SK-N-SH (cell line): Measurements from ENCODE around the gene APC2. TPM values are rescaled to one million over a fixed set of nuclear protein-coding genes. Genes with fewer than 3 reads are reported as not detected.
A peak's percentile ranks its signal among the peaks of the same experiment; 100 is the strongest.

Experiments
- CTCF ChIA-PET: fragments of 300-600, 350-600 bp; formaldehyde crosslinking; extraction: SDS; loops from one replicate; lab custom pipeline; 2021; lab: Yijun Ruan, JAX
- POLR2A ChIA-PET: fragments of 350-600 bp; sonication (Branson Sonifier 250); formaldehyde crosslinking; extraction: SDS; loops from one replicate; lab custom pipeline; 2020; ENCODE audit warnings: antibody characterized with exemption, inconsistent platforms; lab: Yijun Ruan, JAX
- DNase-seq: peaks from one replicate; pipeline ENCODE4 v3.0.0; 2012
- H2AFZ ChIP-seq: fragments of 200-600 bp; sonication (generic); 2 replicates; pipeline ENCODE4 v1.8.1; 2016; ENCODE audit warnings: antibody characterized with exemption, mild to moderate bottlenecking, low read depth
- H3F3A ChIP-seq: fragments of 200-600 bp; sonication (generic); replicated peaks from 2 replicates; pipeline ENCODE3; 2016; ENCODE audit warnings: antibody characterized with exemption, mild to moderate bottlenecking; ENCODE audit not compliant: insufficient read depth
- H3K27ac ChIP-seq, 2 experiments: fragments of 200-500 bp in 1 of 2; fragments of 200-600 bp in 1 of 2; sonication (Bioruptor generic) in 1 of 2; sonication (generic), shearing (Covaris generic) in 1 of 2; 2 replicates each; pipeline versions ENCODE4 v1.5.1 to v1.6.1; 2014 to 2016; ENCODE audit warnings: low read depth in 2 of 2, inconsistent platforms in 1 of 2, low read length in 1 of 2, mild to moderate bottlenecking in 1 of 2, mixed read lengths in 1 of 2
- H3K27me3 ChIP-seq: fragments of 200-600 bp; sonication (generic), shearing (Covaris generic); 2 replicates; pipeline ENCODE4 v1.6.1; 2016; ENCODE audit warnings: mixed run types; ENCODE audit not compliant: insufficient read depth
- H3K36me3 ChIP-seq, 2 experiments: fragments of 200-500 bp in 1 of 2; fragments of 200-600 bp in 1 of 2; sonication (Bioruptor generic) in 1 of 2; sonication (generic) in 1 of 2; replicated peaks in 1 of 2; 2 replicates each; pipeline versions ENCODE3 to v1.5.1; 2014 to 2016; ENCODE audit warnings: low read length in 1 of 2, mild to moderate bottlenecking in 1 of 2; ENCODE audit not compliant: insufficient read depth in 2 of 2, control insufficient read depth in 1 of 2
- H3K4me1 ChIP-seq, 2 experiments: fragments of 200-500 bp in 1 of 2; fragments of 200-600 bp in 1 of 2; sonication (Bioruptor generic) in 1 of 2; sonication (generic), shearing (Covaris generic) in 1 of 2; 2 replicates each; pipeline versions ENCODE4 v1.5.1 to v1.6.1; 2014 to 2016; ENCODE audit warnings: low read depth in 1 of 2, low read length in 1 of 2, mixed run types in 1 of 2; ENCODE audit not compliant: insufficient read depth in 2 of 2, control insufficient read depth in 1 of 2
- H3K4me2 ChIP-seq: fragments of 200-600 bp; sonication (generic), shearing (Covaris generic); 2 replicates; pipeline ENCODE4 v1.6.1; 2017; ENCODE audit warnings: mixed run types
- H3K4me3 ChIP-seq, 2 experiments: fragments of 200-500 bp in 1 of 2; fragments of 200-600 bp in 1 of 2; sonication (Bioruptor generic) in 1 of 2; sonication (generic), shearing (Covaris generic) in 1 of 2; 2 replicates each; pipeline versions ENCODE4 v1.5.1 to v1.8.1; 2014 to 2016; ENCODE audit warnings: low read depth in 2 of 2, inconsistent platforms in 1 of 2, low read length in 1 of 2, mild to moderate bottlenecking in 1 of 2, mixed read lengths in 1 of 2, moderate library complexity in 1 of 2
- H3K79me2 ChIP-seq: fragments of 200-600 bp; sonication (generic); 2 replicates; pipeline ENCODE4 v1.8.1; 2017; ENCODE audit warnings: mild to moderate bottlenecking; ENCODE audit not compliant: insufficient read depth
- H3K9ac ChIP-seq: fragments of 200-600 bp; sonication (generic); 2 replicates; pipeline ENCODE4 v1.6.1; 2017; ENCODE audit warnings: mixed run types
- H3K9me2 ChIP-seq: fragments of 200-600 bp; sonication (generic); 2 replicates; pipeline ENCODE4 v1.6.1; 2017; ENCODE audit warnings: mixed run types
- H3K9me3 ChIP-seq: fragments of 200-600 bp; sonication (generic); 2 replicates; pipeline ENCODE4 v1.6.1; 2017; ENCODE audit warnings: mixed run types, mild to moderate bottlenecking, moderate library complexity
- H4K20me1 ChIP-seq: fragments of 200-600 bp; sonication (generic); 2 replicates; pipeline ENCODE4 v1.6.1; 2017; ENCODE audit warnings: mild to moderate bottlenecking, mixed run types; ENCODE audit not compliant: insufficient read depth
- EP300 ChIP-seq, 2 experiments: IDR thresholded peaks; 2 replicates each; pipeline versions ENCODE4 v1.4.0 to v1.6.1; 2012; ENCODE audit warnings: borderline replicate concordance in 1 of 2, low read depth in 1 of 2, low read length in 1 of 2
- FOSL2 ChIP-seq: IDR thresholded peaks from 2 replicates; pipeline ENCODE4 v1.4.0; 2012; ENCODE audit warnings: low read depth, mild to moderate bottlenecking, moderate library complexity, borderline replicate concordance
- MEF2A ChIP-seq: IDR thresholded peaks from 2 replicates; pipeline ENCODE4 v1.4.0; 2012; ENCODE audit warnings: low read depth, borderline replicate concordance
- NFIC ChIP-seq: IDR thresholded peaks from 2 replicates; pipeline ENCODE4 v1.4.0; 2012; ENCODE audit warnings: borderline replicate concordance
- NRF1 ChIP-seq: IDR thresholded peaks from 2 replicates; pipeline ENCODE4 v1.6.1; 2012; ENCODE audit warnings: low read depth, mild to moderate bottlenecking, low read length
- POLR2AphosphoS5 ChIP-seq: IDR thresholded peaks from 2 replicates; pipeline ENCODE4 v1.6.1; 2012; ENCODE audit warnings: low read depth, low read length
- SMC3 ChIP-seq: IDR thresholded peaks from 2 replicates; pipeline ENCODE4 v1.6.1; 2012; ENCODE audit warnings: low read depth, low read length, improper control_type of control experiment
- TAF1 ChIP-seq: IDR thresholded peaks from 2 replicates; pipeline ENCODE4 v1.6.1; 2012; ENCODE audit warnings: low read depth, mild to moderate bottlenecking, low read length, moderate library complexity, borderline replicate concordance
- WGBS: methylation state at CpG from one replicate; pipeline ENCODE4 v1.1.6; 2017; ENCODE audit warnings: low lambda C conversion rate; 5-methylcytosine and 5-hydroxymethylcytosine counted together
- polyA plus RNA-seq, 3 experiments: library from polyadenylated mRNA; depleted of rRNA; stranded (reverse); fragments of >200 nt; gene quantifications; 2 replicates each; pipeline ENCODE4 v1.2.3, GENCODE V29; 2012
- TF ChIP-seq, protein P1 (sequence below): fragments of 200-600 bp; sonication (generic); IDR thresholded peaks from 2 replicates; pipeline ENCODE4 v1.6.1; 2017; ENCODE audit warnings: antibody characterized with exemption, mild to moderate bottlenecking, moderate library complexity
- TF ChIP-seq, protein P2 (sequence below): fragments of 150-350 bp; IDR thresholded peaks from 2 replicates; pipeline ENCODE4 v1.6.1; 2016; ENCODE audit warnings: mild to moderate bottlenecking, low read depth, low read length

APC2 gene
- polyA plus RNA-seq, 1 of the 3 experiments (the other 2 are of a cell fraction), result 1.3 TPM

DNA sequence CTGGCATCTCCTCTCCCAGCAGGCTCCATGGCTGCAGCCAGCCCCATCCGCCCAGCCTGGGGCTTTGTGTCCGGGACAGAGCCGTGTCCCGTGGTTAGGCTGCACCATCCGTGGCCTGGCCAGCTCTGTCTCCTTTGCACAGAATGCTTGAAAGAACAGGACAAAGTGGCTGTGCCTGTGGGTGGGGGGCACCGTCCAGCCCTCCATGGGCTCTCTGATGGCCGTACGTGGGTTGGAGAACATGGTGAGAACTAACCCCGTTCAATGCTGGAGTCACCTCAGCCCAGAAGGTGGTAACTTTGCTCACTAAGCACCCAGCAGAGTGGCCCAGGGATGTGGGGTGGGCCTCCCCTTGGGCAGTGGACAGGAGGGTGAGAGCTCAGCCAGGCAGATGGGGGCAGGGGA, 8.9 kb upstream of the APC2 start:
- no peaks in the 10 kb centered on the region for H3K9me2 ChIP-seq
- ChIA-PET POLR2A (no interaction called here), CTCF (interaction anchor here (1.2 to 1.3 kb wide), 2 partner anchors 25 to 197 kb away, joined by 3 to 4 read pairs; no protein-coding TSS in a partner anchor)
- peaks cover 43% of the 10 kb centered on the region for H3K79me2 ChIP-seq
- peaks cover 63% of the 10 kb centered on the region for H4K20me1 ChIP-seq
- H3K36me3 ChIP-seq, result peaks cover 27 to 36% of the 10 kb centered on the region in 2 experiments
- no peak for DNase-seq
- H3K4me2 ChIP-seq, result peak overlapping the region; percentile 97; the same call in 1 of the 2 replicates
- no peak overlapping the region for H2AFZ ChIP-seq
- H3K4me1 ChIP-seq, result peaks cover 7 to 20% of the 10 kb centered on the region in 2 experiments; a peak in 3 of 4 replicates
- no peak overlapping the region for H3K9ac ChIP-seq
- H3K4me3 ChIP-seq, result no peak overlapping the region; a peak in 1 of 4 replicates
- H3K9me3 ChIP-seq, result no peaks in the 10 kb centered on the region
- TF ChIP-seq POLR2AphosphoS5, result peak; percentile 24; the same call in 1 of the 2 replicates
- TF ChIP-seq MEF2A, result no peak
- WGBS, result 98% methylated on average over 9 of the region's 9 CpGs
- H3F3A ChIP-seq, result peaks cover 65% of the 10 kb centered on the region
- H3K27me3 ChIP-seq, result no peaks in the 10 kb centered on the region
- H3K27ac ChIP-seq, result no peak overlapping the region

DNA sequence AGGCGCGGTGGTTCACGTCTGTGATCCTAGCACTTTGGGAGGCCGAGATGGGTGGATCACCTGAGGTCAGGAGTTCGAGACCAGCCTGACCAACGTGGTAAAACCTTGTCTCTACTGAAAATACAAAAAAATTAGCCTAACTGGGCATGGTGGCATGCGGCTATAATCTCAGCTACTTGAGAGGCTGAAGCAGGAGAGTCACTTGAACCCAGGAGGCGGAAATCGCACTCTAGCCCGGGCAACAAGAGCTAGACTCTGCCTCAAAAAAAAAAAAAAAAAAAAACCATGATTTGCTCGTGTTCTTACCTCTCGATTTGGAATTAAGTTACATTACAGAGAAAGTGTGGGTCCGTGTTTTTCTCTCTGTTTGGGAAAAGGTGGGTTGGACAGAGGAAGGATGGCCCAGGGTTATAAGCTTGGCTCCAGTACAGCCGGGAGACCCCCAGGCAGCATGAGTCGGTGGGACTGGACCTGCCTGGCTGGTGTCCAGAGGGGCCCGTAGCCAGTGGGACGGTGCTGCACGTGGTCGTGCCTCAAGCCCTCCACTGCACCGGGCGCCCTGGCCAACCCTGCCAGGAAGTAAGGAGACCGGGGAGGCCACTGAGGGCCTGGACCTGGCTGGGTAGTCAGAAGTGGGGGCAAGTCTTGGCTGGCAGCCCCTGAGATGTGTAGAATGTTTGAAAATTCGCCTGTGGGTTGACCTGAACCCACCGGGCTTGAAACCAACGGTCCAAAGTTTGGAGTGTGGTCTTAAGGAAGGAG, 8.1 kb upstream of the APC2 start:
- H3K9me2 ChIP-seq, result no peaks in the 10 kb centered on the region
- no peak overlapping the region for H2AFZ ChIP-seq
- peaks cover 65% of the 10 kb centered on the region for H3F3A ChIP-seq
- TF ChIP-seq FOSL2 (no peak), NRF1 (no peak), NFIC (no peak), POLR2AphosphoS5 (no peak), TAF1 (no peak), MEF2A (no peak), SMC3 (no peak), EP300 (IDR thresholded peaks at IDR 0.05; ENCODE audit: borderline replicate concordance in 1 of 2, low read depth in 1 of 2, low read length in 1 of 2) (no peak)
- TF ChIP-seq, protein P1, sequence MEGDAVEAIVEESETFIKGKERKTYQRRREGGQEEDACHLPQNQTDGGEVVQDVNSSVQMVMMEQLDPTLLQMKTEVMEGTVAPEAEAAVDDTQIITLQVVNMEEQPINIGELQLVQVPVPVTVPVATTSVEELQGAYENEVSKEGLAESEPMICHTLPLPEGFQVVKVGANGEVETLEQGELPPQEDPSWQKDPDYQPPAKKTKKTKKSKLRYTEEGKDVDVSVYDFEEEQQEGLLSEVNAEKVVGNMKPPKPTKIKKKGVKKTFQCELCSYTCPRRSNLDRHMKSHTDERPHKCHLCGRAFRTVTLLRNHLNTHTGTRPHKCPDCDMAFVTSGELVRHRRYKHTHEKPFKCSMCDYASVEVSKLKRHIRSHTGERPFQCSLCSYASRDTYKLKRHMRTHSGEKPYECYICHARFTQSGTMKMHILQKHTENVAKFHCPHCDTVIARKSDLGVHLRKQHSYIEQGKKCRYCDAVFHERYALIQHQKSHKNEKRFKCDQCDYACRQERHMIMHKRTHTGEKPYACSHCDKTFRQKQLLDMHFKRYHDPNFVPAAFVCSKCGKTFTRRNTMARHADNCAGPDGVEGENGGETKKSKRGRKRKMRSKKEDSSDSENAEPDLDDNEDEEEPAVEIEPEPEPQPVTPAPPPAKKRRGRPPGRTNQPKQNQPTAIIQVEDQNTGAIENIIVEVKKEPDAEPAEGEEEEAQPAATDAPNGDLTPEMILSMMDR, result no peak
- TF ChIP-seq, protein P2, sequence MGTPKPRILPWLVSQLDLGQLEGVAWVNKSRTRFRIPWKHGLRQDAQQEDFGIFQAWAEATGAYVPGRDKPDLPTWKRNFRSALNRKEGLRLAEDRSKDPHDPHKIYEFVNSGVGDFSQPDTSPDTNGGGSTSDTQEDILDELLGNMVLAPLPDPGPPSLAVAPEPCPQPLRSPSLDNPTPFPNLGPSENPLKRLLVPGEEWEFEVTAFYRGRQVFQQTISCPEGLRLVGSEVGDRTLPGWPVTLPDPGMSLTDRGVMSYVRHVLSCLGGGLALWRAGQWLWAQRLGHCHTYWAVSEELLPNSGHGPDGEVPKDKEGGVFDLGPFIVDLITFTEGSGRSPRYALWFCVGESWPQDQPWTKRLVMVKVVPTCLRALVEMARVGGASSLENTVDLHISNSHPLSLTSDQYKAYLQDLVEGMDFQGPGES, result no peak
- no peak overlapping the region for H3K9ac ChIP-seq
- H3K4me2 ChIP-seq, result no peak overlapping the region
- WGBS, result 94% methylated on average over 17 of the region's 25 CpGs
- H3K4me1 ChIP-seq, result peaks cover 7 to 20% of the 10 kb centered on the region in 2 experiments; a peak in 3 of 4 replicates
- no peak overlapping the region for H3K4me3 ChIP-seq
- H3K36me3 ChIP-seq, result peaks cover 27 to 36% of the 10 kb centered on the region in 2 experiments
- DNase-seq, result no peak
- no peaks in the 10 kb centered on the region for H3K27me3 ChIP-seq
- H3K9me3 ChIP-seq, result no peaks in the 10 kb centered on the region
- H3K79me2 ChIP-seq, result peaks cover 40% of the 10 kb centered on the region
- peaks cover 65% of the 10 kb centered on the region for H4K20me1 ChIP-seq
- POLR2A ChIA-PET, result interaction anchor here (0.6 kb wide), 1 partner anchor 20 kb away, joined by 3 read pairs; no protein-coding TSS in a partner anchor
- CTCF ChIA-PET, result interaction anchor here (1.2 to 1.5 kb wide), 5 partner anchors 14 to 198 kb away, joined by 3 to 5 read pairs (median 4); no protein-coding TSS in a partner anchor
- H3K27ac ChIP-seq, result no peak overlapping the region; a peak in 1 of 4 replicates
